AG04449 (cell line): Measurements from ENCODE around the gene C9orf153.

Experiments used
- CTCF ChIA-PET: fragments of 350-600 bp; formaldehyde crosslinking; extraction: SDS; loops from one replicate; lab custom pipeline; 2021; ENCODE audit warnings: antibody characterized with exemption; lab: Yijun Ruan, JAX
- POLR2A ChIA-PET: fragments of 400-600, 350-600 bp; formaldehyde crosslinking; extraction: SDS; loops from one replicate; lab custom pipeline; 2020; ENCODE audit warnings: antibody characterized with exemption, inconsistent platforms; lab: Yijun Ruan, JAX
- DNase-seq: peaks from one replicate; pipeline ENCODE4 v3.0.0-alpha.2; 2010; ENCODE audit warnings: low read depth, low spot score
- H3K4me3 ChIP-seq: 2 replicates; pipeline ENCODE4 v1.5.1; 2011; ENCODE audit warnings: low read depth, mild to moderate bottlenecking, control low read depth, low read length
- TF ChIP-seq, protein P1 (sequence below): IDR thresholded peaks from one replicate; pipeline ENCODE4 v1.5.1; 2011; ENCODE audit warnings: mild to moderate bottlenecking, moderate library complexity, low read length, control low read depth, inconsistent platforms; ENCODE audit not compliant: insufficient read depth; ENCODE audit errors: missing control alignments

Gene C9orf153

DNA sequence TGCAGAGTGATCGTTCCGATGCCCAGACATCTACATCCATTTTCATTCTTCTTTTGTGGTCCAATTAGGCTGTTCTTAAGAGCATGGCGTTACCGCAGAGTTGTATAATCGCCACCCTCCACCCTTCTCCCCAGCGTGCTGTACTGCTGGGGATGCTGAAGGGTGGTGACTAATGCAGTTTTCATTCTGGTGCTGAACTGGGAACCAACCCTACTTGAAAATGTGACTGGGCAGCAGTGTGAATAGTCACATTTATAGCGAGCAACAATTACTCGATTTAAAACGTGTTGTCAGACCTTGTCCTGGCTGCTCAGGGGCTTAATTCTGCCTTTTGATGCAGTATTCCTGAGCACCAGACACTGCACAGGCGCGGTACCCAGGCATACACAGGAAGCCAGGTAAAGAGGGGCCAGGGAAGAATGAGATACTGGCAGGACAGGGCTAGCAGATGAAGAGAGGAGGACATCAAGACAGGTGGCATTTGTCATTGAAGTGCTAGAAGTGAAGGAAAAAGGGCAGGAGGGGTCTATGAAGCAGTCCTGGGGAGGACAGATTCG lies 23.6 kb upstream of the C9orf153 start:
- peak; percentile 67 for DNase-seq
- POLR2A ChIA-PET = interaction anchor here (0.8 to 1.0 kb wide), 2 partner anchors 26 to 38 kb away, joined by 4 read pairs; no protein-coding TSS in a partner anchor
- TF ChIP-seq, protein P1, sequence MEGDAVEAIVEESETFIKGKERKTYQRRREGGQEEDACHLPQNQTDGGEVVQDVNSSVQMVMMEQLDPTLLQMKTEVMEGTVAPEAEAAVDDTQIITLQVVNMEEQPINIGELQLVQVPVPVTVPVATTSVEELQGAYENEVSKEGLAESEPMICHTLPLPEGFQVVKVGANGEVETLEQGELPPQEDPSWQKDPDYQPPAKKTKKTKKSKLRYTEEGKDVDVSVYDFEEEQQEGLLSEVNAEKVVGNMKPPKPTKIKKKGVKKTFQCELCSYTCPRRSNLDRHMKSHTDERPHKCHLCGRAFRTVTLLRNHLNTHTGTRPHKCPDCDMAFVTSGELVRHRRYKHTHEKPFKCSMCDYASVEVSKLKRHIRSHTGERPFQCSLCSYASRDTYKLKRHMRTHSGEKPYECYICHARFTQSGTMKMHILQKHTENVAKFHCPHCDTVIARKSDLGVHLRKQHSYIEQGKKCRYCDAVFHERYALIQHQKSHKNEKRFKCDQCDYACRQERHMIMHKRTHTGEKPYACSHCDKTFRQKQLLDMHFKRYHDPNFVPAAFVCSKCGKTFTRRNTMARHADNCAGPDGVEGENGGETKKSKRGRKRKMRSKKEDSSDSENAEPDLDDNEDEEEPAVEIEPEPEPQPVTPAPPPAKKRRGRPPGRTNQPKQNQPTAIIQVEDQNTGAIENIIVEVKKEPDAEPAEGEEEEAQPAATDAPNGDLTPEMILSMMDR = no peak
- H3K4me3 ChIP-seq = peak overlapping the region; percentile 96
- CTCF ChIA-PET = no interaction called here

DNA sequence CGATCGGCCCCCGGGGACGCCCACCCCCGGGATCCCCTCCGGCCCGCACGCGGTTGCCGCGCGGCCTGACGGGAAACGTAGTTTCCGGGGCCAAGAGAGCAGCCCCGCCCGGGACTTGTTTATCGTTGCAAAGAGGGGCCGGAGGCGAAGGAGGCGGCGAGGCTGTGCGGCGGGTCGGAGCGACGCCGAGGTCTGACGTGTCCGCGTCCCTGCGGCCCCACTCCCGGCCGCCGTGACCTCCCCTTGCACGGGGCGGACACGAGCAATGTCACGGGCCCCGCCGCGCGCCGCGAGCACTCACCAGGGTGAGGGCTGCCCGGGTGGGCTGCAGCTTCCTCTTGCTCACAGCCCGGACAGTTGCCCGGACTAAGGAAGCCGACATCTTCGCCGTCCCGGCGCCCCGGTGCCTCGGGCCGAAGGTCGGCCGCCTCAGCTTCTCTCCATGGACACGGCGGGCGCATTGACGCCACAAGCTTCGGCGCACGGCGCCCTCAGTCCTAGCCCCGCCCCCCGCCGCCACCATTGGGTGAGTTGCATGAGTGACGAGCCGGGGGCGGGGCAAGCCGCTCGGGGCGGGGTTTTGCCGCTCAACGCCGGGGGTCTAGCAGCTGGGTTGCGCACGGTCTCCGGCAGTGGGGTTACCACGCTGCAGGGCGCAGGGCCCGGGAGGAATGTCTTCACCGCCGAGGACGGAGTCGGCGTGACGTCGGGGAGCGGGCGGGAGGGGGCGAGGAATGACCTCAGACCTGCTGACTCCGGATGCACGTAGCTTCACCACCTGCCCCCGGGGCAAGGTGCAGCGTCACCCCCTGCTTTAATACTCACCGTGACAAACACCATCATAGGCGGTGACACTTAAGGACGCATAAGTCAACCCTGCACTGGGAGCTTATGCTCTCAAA lies 22.9 kb upstream of the C9orf153 start, which contains the start of gene ISCA1:
TSS of gene ISCA1 (minus strand) at position 462 of the 902 bp plus-strand sequence. CDS start at position 382, 80 bp downstream.
- peak within 1 kb of the TSS; percentile 96 for H3K4me3 ChIP-seq
- ChIA-PET CTCF (interaction anchor here (1.4 kb wide), 1 partner anchor 82 kb away, joined by 4 read pairs; no protein-coding TSS in a partner anchor), POLR2A (interaction anchor here (0.7 to 1.0 kb wide), 3 partner anchors 19 to 39 kb away, joined by 3 to 4 read pairs (median 4); no protein-coding TSS in a partner anchor)
- DNase-seq = peak; percentile 33
- TF ChIP-seq, protein P1 = no peak

DNA sequence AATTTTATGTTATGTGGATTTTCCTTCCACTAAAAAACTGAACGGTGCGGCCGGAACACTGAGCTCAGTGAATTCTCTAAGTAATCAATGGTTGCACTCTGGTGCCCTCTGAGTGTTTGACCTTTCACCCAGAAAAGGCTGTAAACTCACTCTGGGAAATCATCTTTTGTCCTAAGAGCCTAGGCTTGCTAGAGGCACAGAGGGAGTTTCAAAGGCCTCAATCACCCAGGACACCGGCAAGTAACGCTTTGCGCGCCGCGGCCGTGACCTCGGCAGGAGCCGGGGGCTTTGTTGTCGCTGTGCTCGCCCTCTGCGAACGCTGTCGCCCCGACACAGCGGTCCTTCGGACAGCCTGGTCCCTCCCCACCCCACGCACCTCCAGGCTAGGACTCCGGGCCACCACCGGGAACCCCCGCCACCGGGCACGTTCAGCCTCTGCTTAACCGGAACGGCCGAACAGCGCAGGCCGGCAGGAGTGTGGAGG lies 22.2 kb upstream of the C9orf153 start:
- peak overlapping the region; percentile 96 for H3K4me3 ChIP-seq
- ChIA-PET CTCF (interaction anchor here (1.4 kb wide), 1 partner anchor 81 kb away, joined by 4 read pairs; no protein-coding TSS in a partner anchor), POLR2A (interaction anchor here (0.7 kb wide), 1 partner anchor 18 kb away, joined by 3 read pairs; no protein-coding TSS in a partner anchor)
- no peak for DNase-seq
- TF ChIP-seq, protein P1 = no peak

DNA sequence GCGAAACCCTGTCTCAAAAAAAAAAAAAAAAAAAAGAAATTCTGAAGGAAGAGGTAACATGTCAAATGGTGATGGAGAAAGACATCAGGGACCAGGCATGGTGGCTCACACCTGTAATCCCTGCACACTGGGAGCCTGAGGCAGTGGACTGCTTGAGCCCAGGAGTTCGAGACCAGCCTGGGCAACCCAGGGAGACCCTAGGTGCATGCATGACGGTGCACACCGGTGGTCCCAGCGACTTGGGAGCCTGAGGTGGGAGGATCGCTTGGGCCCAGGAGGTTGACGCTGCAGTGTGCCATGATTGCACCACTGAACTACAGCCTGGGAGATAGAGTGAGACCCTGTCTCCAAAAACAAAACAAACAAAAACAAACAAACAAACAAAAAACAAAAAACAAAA lies 21.1 kb upstream of the C9orf153 start:
- DNase-seq = no peak
- ChIA-PET CTCF (no interaction called here), POLR2A (no interaction called here)
- no peak overlapping the region; the same call in 1 of the 2 replicates for H3K4me3 ChIP-seq
- TF ChIP-seq, protein P1 = no peak

DNA sequence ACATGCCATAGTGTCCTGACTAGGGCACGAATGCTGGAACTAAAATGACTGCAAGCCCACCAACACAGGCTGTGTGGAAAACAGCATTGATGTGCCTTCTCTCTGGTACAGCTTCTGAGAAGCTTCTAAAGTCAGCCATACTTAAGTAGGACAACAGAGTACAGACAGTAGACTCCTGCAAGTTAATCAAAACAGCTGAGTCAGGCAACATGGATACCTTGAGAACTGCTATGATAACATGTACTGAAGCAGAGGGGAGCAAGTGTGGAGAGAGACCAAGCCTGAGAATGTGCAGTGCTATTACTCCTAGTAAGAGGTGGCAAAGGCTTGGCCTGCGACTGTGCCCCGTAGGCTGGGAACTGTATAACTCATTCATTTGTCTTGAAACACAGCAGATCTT lies 20.4 kb upstream of the C9orf153 start:
- ChIA-PET POLR2A (no interaction called here), CTCF (no interaction called here)
- TF ChIP-seq, protein P1 = no peak
- no peak for DNase-seq
- no peak overlapping the region for H3K4me3 ChIP-seq
